Brain microvascular endothelial cell (primary cell): Measurements from ENCODE around the gene IRF9.

Source experiments
- DNase-seq: peaks from one replicate; pipeline ENCODE4 v3.0.0-alpha.2; 2020
- H3K27ac ChIP-seq: fragments of 250-450 bp; sonication (Bioruptor Pico); 2 replicates; pipeline ENCODE4 v1.5.1; 2020; ENCODE audit warnings: mild to moderate bottlenecking, moderate library complexity
- H3K27me3 ChIP-seq: fragments of 250-450 bp; sonication (Bioruptor Pico); replicated peaks from 2 replicates; pipeline ENCODE4 v1.5.1; 2020; ENCODE audit warnings: mild to moderate bottlenecking
- H3K36me3 ChIP-seq: fragments of 250-450 bp; sonication (Bioruptor Pico); replicated peaks from 2 replicates; pipeline ENCODE4 v1.5.1; 2020; ENCODE audit warnings: mild to moderate bottlenecking
- H3K4me3 ChIP-seq: 2 replicates; pipeline ENCODE4 v1.5.1; 2011; ENCODE audit warnings: low read depth, mild to moderate bottlenecking, control low read depth, low read length, moderate library complexity
- CTCF ChIP-seq: IDR thresholded peaks from 2 replicates; pipeline ENCODE4 v1.5.1; 2011; ENCODE audit warnings: low read depth, mild to moderate bottlenecking, moderate library complexity, low read length, control low read depth, inconsistent platforms; ENCODE audit errors: missing control alignments
- in situ Hi-C: cut with HindIII; loops from 2 replicates; pipeline ENCODE4 v1.10.0; 2017; ENCODE audit warnings: low sequenced_read_pairs, low pct_ligation_motif_present

IRF9 gene

GRCh38 chr14:24212924-24213865, 52.1 kb downstream of the IRF9 start, which contains the start of gene CHMP4A:
CHMP4A (minus strand) TSS chr14:24213488; CDS start chr14:24213439, 49 bp downstream.
- in situ Hi-C loops, result no loop called here
- peak within 1 kb of the TSS; percentile 94 for H3K27ac ChIP-seq
- DNase-seq, result peak; percentile 99
- no peaks in the 10 kb centered on the region for H3K27me3 ChIP-seq
- H3K36me3 ChIP-seq, result peaks cover 26% of the 10 kb centered on the region
- TF ChIP-seq CTCF, result peak; percentile 40
- H3K4me3 ChIP-seq, result peak within 1 kb of the TSS; percentile 80

DNA sequence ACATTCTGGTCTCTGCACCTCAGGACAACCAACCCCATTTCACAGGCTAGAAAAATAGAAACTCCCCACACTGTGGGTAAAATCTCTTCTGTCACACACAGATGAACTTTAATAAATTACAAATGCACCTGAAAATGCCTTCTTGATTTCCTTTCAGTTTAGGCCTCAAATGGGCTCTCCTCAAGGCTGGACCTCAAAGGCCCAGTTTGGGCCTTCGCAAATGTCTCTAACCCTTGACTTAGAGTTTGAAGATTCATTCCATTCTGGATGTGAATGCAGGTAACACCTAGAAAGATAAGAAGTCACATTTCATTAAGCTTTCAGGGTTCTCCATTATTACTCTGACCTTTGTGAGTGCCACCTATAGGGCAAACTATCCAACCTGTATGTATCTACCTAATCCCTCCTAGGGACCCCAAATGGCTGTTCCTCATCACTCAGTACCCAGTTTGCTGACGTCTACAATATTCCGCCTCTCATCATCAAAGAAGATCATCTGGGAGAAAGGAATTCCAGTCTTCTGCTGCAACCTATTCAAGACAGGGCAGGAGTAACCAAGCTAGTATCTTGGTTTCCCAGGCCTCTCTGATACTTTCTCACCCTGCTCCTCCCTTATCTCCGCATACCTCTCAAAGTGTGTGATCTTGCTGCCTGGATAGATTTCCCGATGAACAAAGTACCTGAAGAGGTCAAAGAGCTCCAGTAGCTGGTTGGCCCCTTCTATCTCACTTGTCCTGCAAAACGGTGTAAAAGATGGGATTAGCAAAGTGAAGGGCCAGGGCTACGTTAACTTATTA, 53.0 kb downstream of the IRF9 start:
- no peak for TF ChIP-seq CTCF
- in situ Hi-C loops, result no loop called here
- H3K27me3 ChIP-seq, result no peaks in the 10 kb centered on the region
- no peak for DNase-seq
- H3K27ac ChIP-seq, result peak overlapping the region; percentile 94
- peak overlapping the region; percentile 80 for H3K4me3 ChIP-seq
- peaks cover 26% of the 10 kb centered on the region for H3K36me3 ChIP-seq

DNA sequence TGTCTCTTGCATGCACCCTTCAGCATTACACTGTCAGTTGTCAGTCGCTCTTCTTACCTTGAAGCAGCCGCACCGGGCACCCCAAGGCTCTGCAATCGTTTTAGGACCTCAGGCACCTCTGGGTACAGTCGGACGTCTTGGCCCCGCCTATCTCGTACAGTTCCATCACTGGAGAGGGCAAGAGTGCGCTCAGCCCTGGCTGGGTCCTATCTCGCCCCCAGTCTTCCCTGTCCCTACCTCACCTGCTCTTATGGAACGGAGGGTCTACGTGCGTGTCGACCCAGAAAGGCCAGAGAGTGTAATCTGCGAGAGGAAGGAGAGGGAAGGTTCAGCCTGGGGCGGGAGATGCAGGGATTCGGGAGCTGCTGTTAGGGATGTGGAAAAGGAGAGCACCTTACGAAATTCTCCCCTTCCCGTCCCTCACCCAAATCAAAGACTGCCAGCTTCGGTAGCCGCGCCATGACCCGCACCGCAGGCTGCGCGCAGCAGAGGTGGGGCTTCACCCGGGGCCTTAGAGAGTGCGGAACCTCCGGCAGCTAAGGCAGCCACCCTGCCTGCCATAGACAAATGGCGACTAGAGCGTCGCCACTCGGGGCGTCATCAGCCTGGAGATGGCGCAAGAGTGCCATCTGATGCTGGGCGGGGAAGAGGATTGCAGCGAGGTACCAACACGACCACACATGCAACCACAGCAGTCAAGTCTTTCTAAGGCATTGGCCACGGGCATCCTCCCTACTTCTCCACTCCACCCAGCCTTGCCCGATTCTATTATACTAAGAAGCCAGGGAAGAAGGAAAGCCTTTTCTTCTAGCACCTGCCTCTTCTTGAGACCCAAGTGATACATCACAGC, 54.7 kb downstream of the IRF9 start, which contains the start of gene MDP1:
Gene MDP1, minus strand, starts transcription at position 572 of the 850 bp plus-strand sequence. Its CDS starts 111 bp downstream, at position 461.
- H3K4me3 ChIP-seq, result peak within 1 kb of the TSS; percentile 78
- H3K27me3 ChIP-seq, result no peaks in the 10 kb centered on the region
- in situ Hi-C loops, result no loop called here
- TF ChIP-seq CTCF, result peak; percentile 68
- H3K27ac ChIP-seq, result peak within 1 kb of the TSS; percentile 61
- H3K36me3 ChIP-seq, result peaks cover 11% of the 10 kb centered on the region
- peak; percentile 69 for DNase-seq
